HG02943 (cell line): ENCODE data around the gene PERM1.
"Not testable (repeated sequence)": the region's sequence is repeated elsewhere in the genome, so short reads cannot be mapped to it uniquely, and the experiment has no call there.

Experiments
- ATAC-seq: cut with Tn5 transposase; IDR thresholded peaks from one replicate; pipeline ENCODE4 v1.9.1; 2021; ENCODE audit warnings: mild to moderate bottlenecking, low read depth, moderate library complexity; ENCODE audit not compliant: unreplicated experiment

Gene PERM1

GRCh38 chr1:980137-980571, 1.7 kb downstream of the PERM1 start:
- no peak for ATAC-seq

GRCh38 chr1:979744-980072, 2.2 kb downstream of the PERM1 start:
- ATAC-seq = no peak

- ATAC-seq = no peak
These were observed 2.8 kb downstream of the PERM1 start for GRCh38 chr1:978835-979743.

- ATAC-seq = no peak
These were observed 3.6 kb downstream of the PERM1 start for GRCh38 chr1:978069-978834.

- not testable (repeated sequence) for ATAC-seq
These were observed 5.1 kb downstream of the PERM1 start for GRCh38 chr1:976791-977190.

- ATAC-seq = no peak
These were observed 5.8 kb downstream of the PERM1 start for GRCh38 chr1:975896-976683.

GRCh38 chr1:975365-975764, 6.5 kb downstream of the PERM1 start:
- no peak for ATAC-seq

GRCh38 chr1:974687-975328, 7.1 kb downstream of the PERM1 start:
- no peak for ATAC-seq

- no peak for ATAC-seq
These were observed 7.6 kb downstream of the PERM1 start for GRCh38 chr1:974293-974640.

- no peak for ATAC-seq
These were observed 8.2 kb downstream of the PERM1 start for GRCh38 chr1:973459-974292.

- no peak for ATAC-seq
These were observed 9.0 kb downstream of the PERM1 start for GRCh38 chr1:972726-973458.

GRCh38 chr1:971751-972506, 10.0 kb downstream of the PERM1 start:
- no peak for ATAC-seq

GRCh38 chr1:970973-971730, 10.7 kb downstream of the PERM1 start:
- ATAC-seq = no peak

GRCh38 chr1:970242-970972, 11.5 kb downstream of the PERM1 start:
- ATAC-seq = no peak

- no peak for ATAC-seq
These were observed 12.5 kb downstream of the PERM1 start for GRCh38 chr1:969260-969855.

- no peak for ATAC-seq
These were observed 14.2 kb downstream of the PERM1 start for GRCh38 chr1:967466-968343.
